HTERT RPE-1 (cell line): Measurements from ENCODE around the gene FCHSD2.
"Not testable (repeated sequence)": the region's sequence is repeated elsewhere in the genome, so short reads cannot be mapped to it uniquely, and the experiment has no call there.

Experiments used
- in situ Hi-C: fragments of 300-500 bp; cut with MboI; formaldehyde crosslinking; loops from 4 replicates; pipeline ENCODE4 v1.14.3; 2020; ENCODE audit warnings: low sequenced_read_pairs

The FCHSD2 gene

GRCh38 chr11:73152861-73153483 is 10.9 kb upstream of the FCHSD2 start:
- in situ Hi-C loops, result no loop called here

GRCh38 chr11:73152086-73152853 is 10.2 kb upstream of the FCHSD2 start:
- in situ Hi-C loops, result no loop called here

GRCh38 chr11:73151416-73151815 is 9.3 kb upstream of the FCHSD2 start:
- in situ Hi-C loops, result no loop called here

GRCh38 chr11:73149105-73149504 is 7.0 kb upstream of the FCHSD2 start:
- in situ Hi-C loops, result no loop called here

GRCh38 chr11:73147771-73148681 is 5.9 kb upstream of the FCHSD2 start:
- in situ Hi-C loops, result no loop called here

- in situ Hi-C loops, result no loop called here
These were observed 4.0 kb upstream of the FCHSD2 start for GRCh38 chr11:73145986-73146575.

GRCh38 chr11:73143126-73143838 is 1.2 kb upstream of the FCHSD2 start:
- in situ Hi-C loops, result no loop called here

GRCh38 chr11:73141309-73142127 is 600 bp downstream of the FCHSD2 start:
- in situ Hi-C loops, result no loop called here

- in situ Hi-C loops, result no loop called here
These were observed 1.1 kb downstream of the FCHSD2 start for GRCh38 chr11:73141031-73141308.

- in situ Hi-C loops, result no loop called here
These were observed 1.7 kb downstream of the FCHSD2 start for GRCh38 chr11:73140213-73141030.

- in situ Hi-C loops, result no loop called here
These were observed 2.5 kb downstream of the FCHSD2 start for GRCh38 chr11:73139476-73140198.

GRCh38 chr11:73137944-73138274 is 4.2 kb downstream of the FCHSD2 start:
- in situ Hi-C loops, result no loop called here

- in situ Hi-C loops, result no loop called here
These were observed 4.7 kb downstream of the FCHSD2 start for GRCh38 chr11:73137262-73137943.

GRCh38 chr11:73136722-73137121 is 5.4 kb downstream of the FCHSD2 start:
- in situ Hi-C loops, result not testable (repeated sequence)

GRCh38 chr11:73135346-73136284 is 6.5 kb downstream of the FCHSD2 start:
- in situ Hi-C loops, result no loop called here

GRCh38 chr11:73132349-73132748 is 9.8 kb downstream of the FCHSD2 start:
- in situ Hi-C loops, result not testable (repeated sequence)

- in situ Hi-C loops, result no loop called here
These were observed 11.9 kb downstream of the FCHSD2 start for GRCh38 chr11:73130181-73130580.
